HL-60 (cell line): ENCODE results near the gene IKZF5.

Experiments
- CTCF ChIP-seq: IDR thresholded peaks from one replicate; pipeline ENCODE4 v1.5.1; 2011; ENCODE audit warnings: low read length, control low read depth, inconsistent platforms; ENCODE audit not compliant: insufficient read depth
- POLR2AphosphoS5 ChIP-seq: IDR thresholded peaks from 2 replicates; pipeline ENCODE4 v1.6.1; 2012; ENCODE audit warnings: low read depth

GRCh38 chr10:122999347-122999746, 9.2 kb downstream of the IKZF5 start:
- no peak for TF ChIP-seq CTCF
- no peak for TF ChIP-seq POLR2AphosphoS5
